H9 (cell line): ENCODE results near the gene TMPRSS15. TPM values are rescaled to one million over a fixed set of nuclear protein-coding genes. Genes with fewer than 3 reads are reported as not detected.

Source experiments
- DNase-seq: peaks from one replicate; pipeline ENCODE4 v3.0.0-alpha.2; 2017
- H2AFZ ChIP-seq: one replicate; pipeline ENCODE4 v1.6.1; 2013; ENCODE audit warnings: mild to moderate bottlenecking, low read length, control low read depth, moderate library complexity
- H2AK5ac ChIP-seq: 2 replicates; pipeline ENCODE4 v1.6.1; 2013; ENCODE audit warnings: low read length, control low read depth, mixed read lengths; ENCODE audit not compliant: insufficient read length
- H2BK120ac ChIP-seq: one replicate; pipeline ENCODE4 v1.6.1; 2013; ENCODE audit warnings: low read depth, mild to moderate bottlenecking, low read length, control low read depth, inconsistent platforms; ENCODE audit not compliant: poor library complexity, severe bottlenecking
- H2BK12ac ChIP-seq: 2 replicates; pipeline ENCODE4 v1.6.1; 2013; ENCODE audit warnings: low read length, control low read depth, mixed read lengths, low read depth; ENCODE audit not compliant: insufficient read length
- H2BK15ac ChIP-seq: 2 replicates; pipeline ENCODE4 v1.6.1; 2013; ENCODE audit warnings: low read depth, low read length, control low read depth
- H2BK20ac ChIP-seq: one replicate; pipeline ENCODE4 v1.6.1; 2013; ENCODE audit warnings: low read depth, mild to moderate bottlenecking, low read length, control low read depth, inconsistent platforms; ENCODE audit not compliant: poor library complexity, severe bottlenecking
- H2BK5ac ChIP-seq: 2 replicates; pipeline ENCODE4 v1.6.1; 2013; ENCODE audit warnings: low read length, control low read depth, mixed read lengths; ENCODE audit not compliant: insufficient read length
- H3K14ac ChIP-seq: 2 replicates; pipeline ENCODE4 v1.6.1; 2013; ENCODE audit warnings: low read length, control low read depth; ENCODE audit not compliant: insufficient read depth
- H3K18ac ChIP-seq: 2 replicates; pipeline ENCODE4 v1.6.1; 2013; ENCODE audit warnings: low read depth, mild to moderate bottlenecking, mixed read lengths, low read length, control low read depth; ENCODE audit not compliant: insufficient read length
- H3K23ac ChIP-seq: 2 replicates; pipeline ENCODE4 v1.6.1; 2013; ENCODE audit warnings: low read length, control low read depth, mixed read lengths, low read depth; ENCODE audit not compliant: insufficient read length
- H3K23me2 ChIP-seq: 2 replicates; pipeline ENCODE4 v1.6.1; 2013; ENCODE audit warnings: low read depth, mild to moderate bottlenecking, mixed read lengths, low read length, control low read depth; ENCODE audit not compliant: insufficient read length, poor library complexity, severe bottlenecking
- H3K27ac ChIP-seq: 2 replicates; pipeline ENCODE4 v1.5.1; 2013; ENCODE audit warnings: low read length, control low read depth, mixed read lengths, low read depth; ENCODE audit not compliant: insufficient read length
- H3K27me3 ChIP-seq: 2 replicates; pipeline ENCODE4 v1.6.1; 2013; ENCODE audit warnings: low read length, control low read depth, inconsistent platforms; ENCODE audit not compliant: insufficient read depth
- H3K4ac ChIP-seq: 2 replicates; pipeline ENCODE4 v1.6.1; 2013; ENCODE audit warnings: low read depth, mild to moderate bottlenecking, control low read depth, inconsistent platforms, low read length, moderate library complexity
- H3K4me1 ChIP-seq: 2 replicates; pipeline ENCODE4 v1.6.1; 2013; ENCODE audit warnings: low read length, control low read depth, inconsistent platforms; ENCODE audit not compliant: insufficient read depth
- H3K4me2 ChIP-seq: 2 replicates; pipeline ENCODE4 v1.6.1; 2013; ENCODE audit warnings: low read length, control low read depth, mixed read lengths; ENCODE audit not compliant: insufficient read length, insufficient read depth
- H3K56ac ChIP-seq: 2 replicates; pipeline ENCODE4 v1.6.1; 2013; ENCODE audit warnings: low read depth, mild to moderate bottlenecking, mixed read lengths, low read length, control low read depth; ENCODE audit not compliant: insufficient read length
- H3K79me1 ChIP-seq: 2 replicates; pipeline ENCODE4 v1.6.1; 2013; ENCODE audit warnings: low read depth, mild to moderate bottlenecking, moderate library complexity, low read length, control low read depth, inconsistent platforms; ENCODE audit not compliant: insufficient read depth, poor library complexity, severe bottlenecking
- H3K79me2 ChIP-seq: 2 replicates; pipeline ENCODE4 v1.6.1; 2013; ENCODE audit warnings: low read length, control low read depth, inconsistent platforms; ENCODE audit not compliant: insufficient read depth
- H3K9ac ChIP-seq: 2 replicates; pipeline ENCODE4 v1.6.1; 2013; ENCODE audit warnings: low read length, control low read depth, mixed read lengths; ENCODE audit not compliant: insufficient read length; ENCODE audit errors: extremely low read depth
- H3K9me3 ChIP-seq: one replicate; pipeline ENCODE4 v1.6.1; 2013; ENCODE audit warnings: low read depth, low read length, inconsistent platforms; ENCODE audit not compliant: control insufficient read depth
- H3T11ph ChIP-seq: one replicate; pipeline ENCODE4 v1.6.1; 2013; ENCODE audit warnings: mild to moderate bottlenecking, low read length, control low read depth, inconsistent platforms
- H4K20me1 ChIP-seq: one replicate; pipeline ENCODE4 v1.6.1; 2013; ENCODE audit not compliant: control insufficient read depth, insufficient read length, insufficient read depth
- H4K5ac ChIP-seq: 2 replicates; pipeline ENCODE4 v1.6.1; 2013; ENCODE audit warnings: low read depth, mild to moderate bottlenecking, mixed read lengths, low read length, control low read depth; ENCODE audit not compliant: insufficient read length
- H4K8ac ChIP-seq: replicated peaks from 2 replicates; pipeline ENCODE4 v1.6.1; 2013; ENCODE audit warnings: low read length, control low read depth, mixed read lengths, low read depth; ENCODE audit not compliant: insufficient read length
- H4K91ac ChIP-seq: 2 replicates; pipeline ENCODE4 v1.6.1; 2013; ENCODE audit warnings: low read depth, mild to moderate bottlenecking, moderate library complexity, mixed read lengths, low read length, control low read depth; ENCODE audit not compliant: insufficient read length
- H3K27ac Mint-ChIP-seq, 3 experiments: 2 replicates in 2 of 3; 3 replicates in 1 of 3; pipeline ENCODE4 v1.8.0; 2020 to 2021; ENCODE audit warnings: mixed read lengths in 3 of 3, mild to moderate bottlenecking in 1 of 3, moderate library complexity in 1 of 3
- H3K27me3 Mint-ChIP-seq: 2 replicates; pipeline ENCODE4 v1.8.0; 2021; ENCODE audit warnings: low read depth, mild to moderate bottlenecking, moderate library complexity, mixed read lengths
- H3K36me3 Mint-ChIP-seq, 3 experiments: 2 replicates in 2 of 3; 3 replicates in 1 of 3; pipeline ENCODE4 v1.8.0; 2020 to 2021; ENCODE audit warnings: low read depth in 3 of 3, mixed read lengths in 3 of 3; ENCODE audit not compliant: insufficient read depth in 1 of 3
- H3K4me1 Mint-ChIP-seq, 2 experiments: 2 replicates each; pipeline ENCODE4 v1.8.0; 2020; ENCODE audit warnings: mixed read lengths in 2 of 2
- H3K4me3 Mint-ChIP-seq, 2 experiments: 2 replicates in 1 of 2; 3 replicates in 1 of 2; pipeline ENCODE4 v1.8.0; 2020 to 2021; ENCODE audit warnings: mild to moderate bottlenecking in 2 of 2, mixed read lengths in 2 of 2, moderate library complexity in 1 of 2
- H3K9me3 Mint-ChIP-seq, 2 experiments: 2 replicates in 1 of 2; 3 replicates in 1 of 2; pipeline ENCODE4 v1.8.0; 2020; ENCODE audit warnings: mild to moderate bottlenecking in 2 of 2, mixed read lengths in 2 of 2, moderate library complexity in 1 of 2
- WGBS: extraction: QIAGEN DNeasy Blood & Tissue Kit; methylation state at CpG from one replicate; pipeline ENCODE4 v1.1.7; 2013; ENCODE audit warnings: missing lambda C conversion rate, low lambda C conversion rate, mixed read lengths; ENCODE audit not compliant: insufficient read length; ENCODE audit errors: extremely low coverage; 5-methylcytosine and 5-hydroxymethylcytosine counted together
- total RNA-seq: library from RNA; stranded (reverse); gene quantifications from 2 replicates; pipeline ENCODE4 v1.2.1, GENCODE V29; 2021
- TF ChIP-seq, protein P1 (sequence below): fragments of 200-600 bp; sonication (generic); conservative IDR thresholded peaks from 3 replicates; pipeline ENCODE4 v1.8.0; 2021; ENCODE audit warnings: antibody characterized with exemption, mild to moderate bottlenecking

Gene TMPRSS15
- total RNA-seq, 1 experiment from 2014 or later: not detected

DNA sequence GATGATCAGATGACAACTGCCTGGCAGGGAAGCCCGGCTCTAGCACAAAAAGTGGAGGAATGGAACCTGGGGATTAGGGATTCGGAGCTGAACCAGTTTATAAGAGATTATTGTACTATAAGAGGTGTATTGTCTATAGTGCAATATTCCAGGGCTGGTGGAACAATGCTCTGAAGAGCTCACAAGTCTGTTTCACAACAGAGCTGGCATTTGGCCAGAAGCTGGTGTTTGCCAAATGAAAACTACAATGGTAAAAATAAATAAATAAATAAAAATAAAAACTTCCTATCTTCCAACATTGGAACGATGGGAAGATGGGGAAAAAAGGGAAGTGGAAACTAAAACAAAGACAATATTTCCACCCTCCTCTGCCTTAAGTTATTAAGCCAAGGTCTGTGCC is 85.4 kb downstream of the TMPRSS15 start:
- H3K36me3 Mint-ChIP-seq: peaks cover 8 to 16% (median 10%) of the 10 kb centered on the region in 3 experiments
- H3K27me3 Mint-ChIP-seq: no peaks in the 10 kb centered on the region
- no peak overlapping the region for H2BK15ac ChIP-seq
- peaks cover 9 to 19% of the 10 kb centered on the region in 2 experiments for H3K9me3 Mint-ChIP-seq
- no peak overlapping the region for H3K4me3 Mint-ChIP-seq
- H2BK120ac ChIP-seq: no peak overlapping the region
- no peaks in the 10 kb centered on the region for H3K27me3 ChIP-seq
- H3K4me1 Mint-ChIP-seq: peaks cover 7% of the 10 kb centered on the region in 2 experiments
- H2BK12ac ChIP-seq: no peak overlapping the region
- TF ChIP-seq, protein P1, sequence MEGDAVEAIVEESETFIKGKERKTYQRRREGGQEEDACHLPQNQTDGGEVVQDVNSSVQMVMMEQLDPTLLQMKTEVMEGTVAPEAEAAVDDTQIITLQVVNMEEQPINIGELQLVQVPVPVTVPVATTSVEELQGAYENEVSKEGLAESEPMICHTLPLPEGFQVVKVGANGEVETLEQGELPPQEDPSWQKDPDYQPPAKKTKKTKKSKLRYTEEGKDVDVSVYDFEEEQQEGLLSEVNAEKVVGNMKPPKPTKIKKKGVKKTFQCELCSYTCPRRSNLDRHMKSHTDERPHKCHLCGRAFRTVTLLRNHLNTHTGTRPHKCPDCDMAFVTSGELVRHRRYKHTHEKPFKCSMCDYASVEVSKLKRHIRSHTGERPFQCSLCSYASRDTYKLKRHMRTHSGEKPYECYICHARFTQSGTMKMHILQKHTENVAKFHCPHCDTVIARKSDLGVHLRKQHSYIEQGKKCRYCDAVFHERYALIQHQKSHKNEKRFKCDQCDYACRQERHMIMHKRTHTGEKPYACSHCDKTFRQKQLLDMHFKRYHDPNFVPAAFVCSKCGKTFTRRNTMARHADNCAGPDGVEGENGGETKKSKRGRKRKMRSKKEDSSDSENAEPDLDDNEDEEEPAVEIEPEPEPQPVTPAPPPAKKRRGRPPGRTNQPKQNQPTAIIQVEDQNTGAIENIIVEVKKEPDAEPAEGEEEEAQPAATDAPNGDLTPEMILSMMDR: no peak
- H3K27ac Mint-ChIP-seq: peak overlapping the region; percentile 27 to 70 (median 42); a peak in 2 of 7 replicates
- no peak overlapping the region for H4K91ac ChIP-seq
- no peak overlapping the region for H4K8ac ChIP-seq
- DNase-seq: no peak
- no peak overlapping the region for H3K9ac ChIP-seq
- no peak overlapping the region for H2BK20ac ChIP-seq
- no peak overlapping the region for H3K23ac ChIP-seq
- no peak overlapping the region for H3K4me2 ChIP-seq
- H2AK5ac ChIP-seq: no peak overlapping the region
- H3K79me2 ChIP-seq: no peaks in the 10 kb centered on the region
- no peak overlapping the region for H3K18ac ChIP-seq
- no peak overlapping the region for H2AFZ ChIP-seq
- no peaks in the 10 kb centered on the region for H4K20me1 ChIP-seq
- no peak overlapping the region for H4K5ac ChIP-seq
- H3K27ac ChIP-seq: no peak overlapping the region
- no CpG with 5 or more reads among the region's 3 CpGs for WGBS
- H2BK5ac ChIP-seq: no peak overlapping the region
- no peaks in the 10 kb centered on the region; the same call in 1 of the 2 replicates for H3K4me1 ChIP-seq
- H3K9me3 ChIP-seq: no peaks in the 10 kb centered on the region
- no peak overlapping the region for H3K14ac ChIP-seq
- no peak overlapping the region for H3T11ph ChIP-seq
- no peak overlapping the region for H3K4ac ChIP-seq
- no peaks in the 10 kb centered on the region for H3K79me1 ChIP-seq
- no peak overlapping the region for H3K56ac ChIP-seq
- no peaks in the 10 kb centered on the region for H3K23me2 ChIP-seq
